H1 (cell line): ENCODE measurements around the gene SLC52A1. TPM values are rescaled to one million over a fixed set of nuclear protein-coding genes. Genes with fewer than 3 reads are reported as not detected.

Experiments used
- CTCF ChIA-PET: fragments of 300-600 bp; sonication (Branson Sonifier 250); formaldehyde crosslinking; loops from one replicate; lab custom pipeline; 2021; ENCODE audit not compliant: partially characterized antibody; lab: Charles Lee
- POLR2A ChIA-PET: fragments of 300-600 bp; sonication (Branson Sonifier 250); formaldehyde crosslinking; loops from one replicate; lab custom pipeline; 2021; ENCODE audit warnings: inconsistent platforms; ENCODE audit not compliant: partially characterized antibody; lab: Charles Lee
- DNase-seq, 2 experiments: peaks; one replicate each; pipeline versions ENCODE4 v3.0.0 to v3.0.0-alpha.2; 2010 to 2022; ENCODE audit warnings: low spot score in 2 of 2, low read depth in 1 of 2, mixed read lengths in 1 of 2
- FAIRE-seq: peaks from 2 replicates; lab custom pipeline; 2011; peaks lifted over from hg19 to GRCh38; lab: Jason Lieb, UNC
- H2AFZ ChIP-seq: 2 replicates; pipeline ENCODE4 v1.8.1; 2012; ENCODE audit warnings: low read length, inconsistent platforms
- H2AK5ac ChIP-seq: 2 replicates; pipeline ENCODE4 v1.6.1; 2013; ENCODE audit warnings: low read depth, low read length
- H2BK120ac ChIP-seq: replicated peaks from 2 replicates; pipeline ENCODE3; 2013; ENCODE audit warnings: low read depth, low read length, inconsistent platforms
- H2BK12ac ChIP-seq: 2 replicates; pipeline ENCODE4 v1.6.1; 2013; ENCODE audit warnings: low read depth, low read length
- H2BK15ac ChIP-seq: 2 replicates; pipeline ENCODE4 v1.6.1; 2013; ENCODE audit warnings: low read length
- H2BK20ac ChIP-seq: 2 replicates; pipeline ENCODE4 v1.6.1; 2013; ENCODE audit warnings: low read length
- H2BK5ac ChIP-seq: 2 replicates; pipeline ENCODE4 v1.6.1; 2013; ENCODE audit warnings: low read depth, low read length
- H3K14ac ChIP-seq: 2 replicates; pipeline ENCODE4 v1.6.1; 2013; ENCODE audit warnings: inconsistent platforms; ENCODE audit not compliant: insufficient read length
- H3K18ac ChIP-seq: 2 replicates; pipeline ENCODE4 v1.6.1; 2013; ENCODE audit warnings: low read length; ENCODE audit errors: extremely low read depth
- H3K23ac ChIP-seq: 2 replicates; pipeline ENCODE4 v1.6.1; 2013; ENCODE audit warnings: inconsistent platforms; ENCODE audit not compliant: insufficient read length
- H3K23me2 ChIP-seq: 2 replicates; pipeline ENCODE4 v1.6.1; 2013; ENCODE audit warnings: low read depth, low read length
- H3K27ac ChIP-seq: 2 replicates; pipeline ENCODE4 v1.6.1; 2011; ENCODE audit warnings: low read depth, low read length, inconsistent platforms
- H3K27me3 ChIP-seq, 4 experiments: replicated peaks in 1 of 4; 1 replicate in 1 of 4; 2 replicates in 3 of 4; pipeline versions ENCODE4 v1.6.1 to v1.8.1; 2011 to 2013; ENCODE audit warnings: low read length in 3 of 4, mild to moderate bottlenecking in 3 of 4, inconsistent platforms in 2 of 4, mixed read lengths in 2 of 4, moderate library complexity in 1 of 4; ENCODE audit not compliant: control insufficient read depth in 3 of 4, insufficient read depth in 3 of 4; ENCODE audit errors: extremely low read depth in 1 of 4
- H3K36me3 ChIP-seq, 4 experiments: 2 replicates each; pipeline versions ENCODE4 v1.6.1 to v1.8.1; 2011 to 2013; ENCODE audit warnings: mild to moderate bottlenecking in 4 of 4, low read length in 3 of 4, moderate library complexity in 2 of 4, control low read depth in 1 of 4, inconsistent platforms in 1 of 4; ENCODE audit not compliant: insufficient read depth in 4 of 4, control insufficient read depth in 2 of 4
- H3K4ac ChIP-seq: replicated peaks from 2 replicates; pipeline ENCODE3; 2013; ENCODE audit warnings: low read length, low read depth, mixed read lengths, inconsistent platforms; ENCODE audit not compliant: insufficient read length
- H3K4me1 ChIP-seq, 4 experiments: replicated peaks in 1 of 4; 1 replicate in 1 of 4; 2 replicates in 3 of 4; pipeline versions ENCODE4 v1.6.1 to v1.8.1; 2011 to 2013; ENCODE audit warnings: low read length in 3 of 4, inconsistent platforms in 2 of 4, mixed read lengths in 1 of 4; ENCODE audit not compliant: insufficient read depth in 4 of 4, control insufficient read depth in 3 of 4
- H3K4me2 ChIP-seq, 2 experiments: 2 replicates each; pipeline versions ENCODE4 v1.6.1 to v1.8.1; 2011 to 2013; ENCODE audit warnings: low read depth in 2 of 2, low read length in 2 of 2, control low read depth in 1 of 2, inconsistent platforms in 1 of 2, mild to moderate bottlenecking in 1 of 2; ENCODE audit not compliant: insufficient read depth in 1 of 2
- H3K4me3 ChIP-seq, 4 experiments: fragments of 200-600, 300-600 bp in 1 of 4; sonication (generic), shearing (Covaris generic), sonication (Bioruptor Twin) in 1 of 4; 2 replicates each; pipeline versions ENCODE4 v1.5.1 to v1.8.1; 2011 to 2016; ENCODE audit warnings: low read length in 4 of 4, low read depth in 3 of 4, control low read depth in 2 of 4, inconsistent platforms in 2 of 4, mild to moderate bottlenecking in 2 of 4, mixed read lengths in 1 of 4, moderate library complexity in 1 of 4; ENCODE audit not compliant: insufficient read depth in 2 of 4; ENCODE audit errors: extremely low read depth in 1 of 4
- H3K56ac ChIP-seq: replicated peaks from 2 replicates; pipeline ENCODE3; 2013; ENCODE audit warnings: low read depth, mild to moderate bottlenecking, mixed read lengths, low read length, inconsistent platforms; ENCODE audit not compliant: insufficient read length
- H3K79me1 ChIP-seq: 2 replicates; pipeline ENCODE4 v1.6.1; 2013; ENCODE audit warnings: low read depth, low read length, control low read depth
- H3K79me2 ChIP-seq, 2 experiments: 2 replicates each; pipeline versions ENCODE4 v1.6.1 to v1.8.1; 2012 to 2013; ENCODE audit warnings: low read length in 2 of 2, mild to moderate bottlenecking in 2 of 2, inconsistent platforms in 1 of 2; ENCODE audit not compliant: insufficient read depth in 2 of 2, control insufficient read depth in 1 of 2
- H3K9ac ChIP-seq, 4 experiments: replicated peaks in 1 of 4; 1 replicate in 1 of 4; 2 replicates in 3 of 4; pipeline versions ENCODE4 v1.6.1 to v1.8.1; 2011 to 2013; ENCODE audit warnings: low read depth in 3 of 4, low read length in 3 of 4, control low read depth in 2 of 4, mild to moderate bottlenecking in 2 of 4, moderate library complexity in 2 of 4, inconsistent platforms in 1 of 4; ENCODE audit errors: extremely low read depth in 1 of 4
- H3K9me3 ChIP-seq, 2 experiments: 2 replicates each; pipeline versions ENCODE4 v1.6.1 to v1.8.1; 2012 to 2013; ENCODE audit warnings: mild to moderate bottlenecking in 2 of 2, moderate library complexity in 2 of 2, control low read depth in 1 of 2, inconsistent platforms in 1 of 2, low read depth in 1 of 2, low read length in 1 of 2, mixed read lengths in 1 of 2; ENCODE audit not compliant: insufficient read depth in 2 of 2
- H4K20me1 ChIP-seq, 2 experiments: replicated peaks in 1 of 2; 2 replicates each; pipeline versions ENCODE3 to v1.8.1; 2011 to 2013; ENCODE audit warnings: inconsistent platforms in 2 of 2, low read length in 2 of 2, mild to moderate bottlenecking in 1 of 2; ENCODE audit not compliant: insufficient read depth in 2 of 2, control insufficient read depth in 1 of 2
- H4K5ac ChIP-seq: 2 replicates; pipeline ENCODE4 v1.6.1; 2013; ENCODE audit warnings: low read length, low read depth, mixed read lengths, inconsistent platforms; ENCODE audit not compliant: insufficient read length
- H4K8ac ChIP-seq: 2 replicates; pipeline ENCODE4 v1.8.0; 2013; ENCODE audit warnings: mild to moderate bottlenecking, moderate library complexity, low read length, inconsistent platforms; ENCODE audit not compliant: insufficient read depth; ENCODE audit errors: extremely low read depth
- H4K91ac ChIP-seq: replicated peaks from 2 replicates; pipeline ENCODE3; 2013; ENCODE audit warnings: low read length, mixed read lengths, inconsistent platforms; ENCODE audit not compliant: insufficient read length
- SP4 ChIP-seq: IDR thresholded peaks from 2 replicates; pipeline ENCODE4 v1.6.1; 2012; ENCODE audit warnings: low read length, inconsistent platforms
- SUZ12 ChIP-seq: fragments of 200-600 bp; sonication (generic); IDR thresholded peaks from 2 replicates; pipeline ENCODE4 v1.6.1; 2012; ENCODE audit warnings: mild to moderate bottlenecking, inconsistent platforms, low read length, moderate library complexity, mixed read lengths
- WGBS, 2 experiments: shearing (Covaris generic) in 1 of 2; methylation state at CpG; one replicate each; pipeline versions ENCODE4 v1.1.6 to v1.1.7; 2013 to 2015; ENCODE audit warnings: low lambda C conversion rate in 2 of 2, mixed read lengths in 2 of 2, inconsistent platforms in 1 of 2, low coverage in 1 of 2, missing lambda C conversion rate in 1 of 2; ENCODE audit not compliant: insufficient replicate concordance in 2 of 2, insufficient coverage in 1 of 2, insufficient read length in 1 of 2; ENCODE audit errors: extremely low coverage in 1 of 2, missing lambda C conversion rate in 1 of 2; 5-methylcytosine and 5-hydroxymethylcytosine counted together
- polyA plus RNA-seq, 7 experiments: library from polyadenylated mRNA; depleted of rRNA in 3 of 7; stranded (reverse) in 5 of 7; unstranded in 2 of 7; fragments of >200 nt in 5 of 7; fragments of 200-250 nt in 2 of 7; gene quantifications; 1 replicate in 5 of 7; 2 replicates in 1 of 7; 4 replicates in 1 of 7; pipeline versions ENCODE4 v1.2.1 to v1.2.3, GENCODE V29; 2011 to 2013; ENCODE audit warnings: missing spikeins in 2 of 7, mixed read lengths in 2 of 7
- total RNA-seq: library from RNA; stranded (reverse); fragmentation: NEBNext Ultra II Directional; extraction: Animal tissue kit (Norgen Biotek cat#: 25700); gene quantifications from 2 replicates; pipeline ENCODE4 v1.2.1, GENCODE V29; 2021

The SLC52A1 gene
- total and polyA plus RNA-seq, 2 of the 8 experiments (the other 6 are each of a cell fraction or from before 2014, with no cell fraction given), result 0.61 to 0.67 TPM

GRCh38 chr17:5023588-5024147 is 11.6 kb downstream of the SLC52A1 start:
- Histone ChIP-seq H3K23me2 (no peaks in the 10 kb centered on the region), H3K27ac (no peak overlapping the region), H3K27me3 (no peaks in the 10 kb centered on the region), H3K4me2 (no peak overlapping the region), H4K20me1 (peaks cover 0 to 5% of the 10 kb centered on the region in 2 experiments), H2AK5ac (no peak overlapping the region), H2BK20ac (no peak overlapping the region), H4K91ac (no peak overlapping the region), H3K79me1 (no peaks in the 10 kb centered on the region), H3K14ac (no peak overlapping the region), H2BK120ac (no peak overlapping the region), H2BK12ac (no peak overlapping the region), H3K23ac (no peak overlapping the region), H2AFZ (no peak overlapping the region), H4K8ac (no peak overlapping the region), H2BK5ac (no peak overlapping the region), H3K9me3 (no peaks in the 10 kb centered on the region), H4K5ac (no peak overlapping the region), H3K36me3 (peaks cover 5 to 37% (median 22%) of the 10 kb centered on the region in 4 experiments), H3K18ac (no peak overlapping the region), H2BK15ac (no peak overlapping the region), H3K79me2 (no peaks in the 10 kb centered on the region), H3K4me1 (no peaks in the 10 kb centered on the region), H3K4ac (no peak overlapping the region), H3K56ac (no peak overlapping the region), H3K4me3 (no peak overlapping the region), H3K9ac (no peak overlapping the region)
- 88% methylated on average over 5 of the region's 29 CpGs; no CpG with 5 or more reads in 1 of the 2 experiments for WGBS, 2 experiments
- DNase-seq (no peak), FAIRE-seq (no peak)
- POLR2A ChIA-PET, result interaction anchor here (0.7 to 2.6 kb wide), 7 partner anchors 8 to 81 kb away, joined by 3 to 10 read pairs (median 4); partner anchors contain the start of genes ENO3 and SPAG7
- CTCF ChIA-PET, result interaction anchor here (1.3 kb wide), 1 partner anchor 22 kb away, joined by 3 read pairs; no protein-coding TSS in a partner anchor
- TF ChIP-seq SUZ12, result no peak
- no peak for TF ChIP-seq SP4
